Measurements from ENCODE around the gene CX3CR1. TPM values are rescaled to one million over a fixed set of nuclear protein-coding genes. Genes with fewer than 3 reads are reported as not detected.

CX3CR1 gene
- polyA plus RNA-seq, 2 donors: 0.14 to 0.21 TPM

- Histone ChIP-seq H3K27me3 (ENCODE audit: control insufficient read depth in 1 of 2, insufficient read depth in 2 of 2, low read length in 2 of 2) (no peaks in the 10 kb centered on the region), H3K4me1 (ENCODE audit: control insufficient read depth in 2 of 2, insufficient read depth in 2 of 2, low read length in 1 of 2) (no peaks in the 10 kb centered on the region), H3K36me3 (ENCODE audit: control insufficient read depth in 2 of 2, insufficient read depth in 2 of 2, low read length in 1 of 2) (no peaks in the 10 kb centered on the region), H3K4me3 (ENCODE audit: low read depth in 1 of 2, low read length in 2 of 2) (no peak overlapping the region), H3K27ac (ENCODE audit: low read depth in 2 of 2, low read length in 1 of 2) (no peak overlapping the region), H3K9me3 (ENCODE audit: control insufficient read depth in 2 of 2, insufficient read depth in 1 of 2, low read depth in 1 of 2, low read length in 1 of 2) (peaks cover 0 to 3% of the 10 kb centered on the region in 2 donors)
- WGBS, 2 donors: 82 to 90% methylated on average over 3 of the region's 3 CpGs
These were observed 60.1 kb downstream of the CX3CR1 start for GRCh38 chr3:39219702-39220101.

DNA sequence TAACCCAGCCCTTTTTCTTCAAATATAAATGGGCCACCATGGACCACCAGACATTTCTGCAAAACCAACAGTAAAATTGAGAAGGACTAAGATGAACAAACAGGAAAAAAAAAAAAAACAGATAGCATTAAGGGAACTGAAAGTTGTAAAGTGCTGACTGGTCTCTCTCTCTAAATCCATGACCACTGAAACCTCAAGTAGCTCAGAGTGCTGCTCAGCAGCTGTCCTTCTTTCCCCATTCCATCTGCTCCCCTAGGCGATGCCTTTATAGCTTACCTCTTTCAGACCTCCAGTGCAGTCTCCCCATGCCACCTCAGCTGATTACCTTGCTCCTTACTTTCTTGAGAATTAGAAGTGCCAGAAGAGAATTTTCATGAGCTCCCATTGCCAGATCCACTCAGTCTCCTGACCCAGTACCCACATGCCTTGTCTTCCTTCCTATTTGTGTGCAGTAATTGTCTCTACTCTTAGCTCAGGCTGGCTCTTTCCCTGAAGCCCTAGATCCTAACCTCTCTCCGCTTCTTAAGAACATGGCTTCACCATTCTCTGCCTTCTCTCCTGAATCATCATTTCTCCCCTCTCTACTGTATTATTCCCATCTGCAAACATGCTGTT lies 63.6 kb downstream of the CX3CR1 start:
- 86 to 87% methylated on average over 2 of the region's 2 CpGs for WGBS, 2 donors
- Histone ChIP-seq H3K9me3 (ENCODE audit: control insufficient read depth in 2 of 2, insufficient read depth in 1 of 2, low read depth in 1 of 2, low read length in 1 of 2) (peaks cover 0 to 3% of the 10 kb centered on the region in 2 donors), H3K4me3 (ENCODE audit: low read depth in 1 of 2, low read length in 2 of 2) (no peak overlapping the region), H3K27ac (ENCODE audit: low read depth in 2 of 2, low read length in 1 of 2) (no peak overlapping the region), H3K27me3 (ENCODE audit: control insufficient read depth in 1 of 2, insufficient read depth in 2 of 2, low read length in 2 of 2) (no peaks in the 10 kb centered on the region), H3K36me3 (ENCODE audit: control insufficient read depth in 2 of 2, insufficient read depth in 2 of 2, low read length in 1 of 2) (no peaks in the 10 kb centered on the region), H3K4me1 (ENCODE audit: control insufficient read depth in 2 of 2, insufficient read depth in 2 of 2, low read length in 1 of 2) (no peaks in the 10 kb centered on the region)

- H3K4me3 ChIP-seq (ENCODE audit: low read depth in 1 of 2, low read length in 2 of 2): no peak overlapping the region
- H3K9me3 ChIP-seq (ENCODE audit: control insufficient read depth in 2 of 2, insufficient read depth in 1 of 2, low read depth in 1 of 2, low read length in 1 of 2): no peaks in the 10 kb centered on the region
- H3K27me3 ChIP-seq (ENCODE audit: control insufficient read depth in 1 of 2, insufficient read depth in 2 of 2, low read length in 2 of 2): no peaks in the 10 kb centered on the region
- no peak overlapping the region for H3K27ac ChIP-seq (ENCODE audit: low read depth in 2 of 2, low read length in 1 of 2)
- 69 to 72% methylated on average over 2 of the region's 2 CpGs for WGBS, 2 donors
- no peaks in the 10 kb centered on the region for H3K36me3 ChIP-seq (ENCODE audit: control insufficient read depth in 2 of 2, insufficient read depth in 2 of 2, low read length in 1 of 2)
- H3K4me1 ChIP-seq (ENCODE audit: control insufficient read depth in 2 of 2, insufficient read depth in 2 of 2, low read length in 1 of 2): no peaks in the 10 kb centered on the region
These were observed 66.2 kb downstream of the CX3CR1 start for GRCh38 chr3:39213613-39214012.

Other genes starting within 250 kb of the CX3CR1 start
- under 1 TPM in 1 of 2 donors, not detected in 1; 0.02 TPM for gene SCN11A, start 228.1 kb downstream of the CX3CR1 start, polyA plus RNA-seq
- gene WDR48, start 228.0 kb downstream of the CX3CR1 start, polyA plus RNA-seq: 10 to 100 TPM in 1 of 2 donors, 1 to 10 TPM in 1; 7.3 to 10.4 TPM
- gene GORASP1, start 172.4 kb downstream of the CX3CR1 start, polyA plus RNA-seq: 10 to 100 TPM; 30.9 to 32.0 TPM
- 1 to 10 TPM; 1.8 to 5.6 TPM for gene TTC21A, start 172.4 kb downstream of the CX3CR1 start, polyA plus RNA-seq
- 10 to 100 TPM; 16.8 to 21.4 TPM for gene CSRNP1, start 126.4 kb downstream of the CX3CR1 start, polyA plus RNA-seq
- under 1 TPM; 0.07 to 0.10 TPM for gene XIRP1, start 87.4 kb downstream of the CX3CR1 start, polyA plus RNA-seq
- gene CCR8, start 49.7 kb upstream of the CX3CR1 start, polyA plus RNA-seq: under 1 TPM in 1 of 2 donors, not detected in 1; 0.06 TPM
- 10 to 100 TPM in 1 of 2 donors, 1 to 10 TPM in 1; 9.2 to 11.9 TPM for gene SLC25A38, start 103.3 kb upstream of the CX3CR1 start, polyA plus RNA-seq
- 1,000 to 10,000 TPM in 1 of 2 donors, 100 to 1,000 TPM in 1; 872 to 1,509 TPM for gene RPSA, start 126.7 kb upstream of the CX3CR1 start, polyA plus RNA-seq
- gene MOBP, start 187.6 kb upstream of the CX3CR1 start, polyA plus RNA-seq: not detected